ENCODE measurements around the gene CEP104. TPM values are rescaled to one million over a fixed set of nuclear protein-coding genes. Genes with fewer than 3 reads are reported as not detected.

CEP104 gene
- total and polyA plus RNA-seq, 9 of the 15 experiments (the other 6 are each of a cell fraction or from before 2014, with no cell fraction given), result 11.2 to 63.4 (median 42.6) TPM

DNA sequence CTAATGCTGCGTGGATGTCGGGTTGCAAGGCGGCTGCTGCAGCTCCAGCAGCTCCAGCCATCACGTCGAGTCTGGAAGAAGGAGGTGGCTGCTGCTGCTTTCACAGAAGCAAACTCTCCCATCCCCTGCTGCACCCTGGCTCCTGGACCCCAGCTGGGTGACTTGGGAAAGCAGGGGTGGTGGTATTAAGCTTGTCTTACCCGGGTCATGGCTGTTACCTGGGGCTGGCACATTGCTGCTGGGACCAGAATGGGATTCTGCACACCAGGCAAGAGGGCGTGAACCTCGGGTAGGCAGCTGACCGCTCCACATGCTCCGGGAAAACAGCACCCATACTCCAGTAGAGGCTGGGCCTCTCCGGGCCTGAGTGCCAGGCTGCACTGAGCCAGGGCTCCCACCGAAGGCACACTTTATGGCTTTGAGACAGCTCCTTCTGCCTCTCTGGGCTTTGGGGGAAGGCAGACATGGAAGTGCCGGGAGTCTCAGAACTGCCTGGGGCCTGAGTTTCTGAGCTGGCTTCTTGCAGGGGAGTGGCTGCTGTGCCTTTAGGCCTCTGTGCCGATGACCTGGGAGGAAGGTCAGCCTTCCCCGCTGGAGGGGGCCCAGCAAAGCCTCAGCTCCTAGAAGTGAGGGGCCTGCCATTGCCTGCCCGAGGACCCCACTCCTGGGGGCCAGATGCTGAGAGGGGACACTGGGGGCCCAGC, 83.3 kb downstream of the CEP104 start (continued):
- TF ChIP-seq, protein P1, sequence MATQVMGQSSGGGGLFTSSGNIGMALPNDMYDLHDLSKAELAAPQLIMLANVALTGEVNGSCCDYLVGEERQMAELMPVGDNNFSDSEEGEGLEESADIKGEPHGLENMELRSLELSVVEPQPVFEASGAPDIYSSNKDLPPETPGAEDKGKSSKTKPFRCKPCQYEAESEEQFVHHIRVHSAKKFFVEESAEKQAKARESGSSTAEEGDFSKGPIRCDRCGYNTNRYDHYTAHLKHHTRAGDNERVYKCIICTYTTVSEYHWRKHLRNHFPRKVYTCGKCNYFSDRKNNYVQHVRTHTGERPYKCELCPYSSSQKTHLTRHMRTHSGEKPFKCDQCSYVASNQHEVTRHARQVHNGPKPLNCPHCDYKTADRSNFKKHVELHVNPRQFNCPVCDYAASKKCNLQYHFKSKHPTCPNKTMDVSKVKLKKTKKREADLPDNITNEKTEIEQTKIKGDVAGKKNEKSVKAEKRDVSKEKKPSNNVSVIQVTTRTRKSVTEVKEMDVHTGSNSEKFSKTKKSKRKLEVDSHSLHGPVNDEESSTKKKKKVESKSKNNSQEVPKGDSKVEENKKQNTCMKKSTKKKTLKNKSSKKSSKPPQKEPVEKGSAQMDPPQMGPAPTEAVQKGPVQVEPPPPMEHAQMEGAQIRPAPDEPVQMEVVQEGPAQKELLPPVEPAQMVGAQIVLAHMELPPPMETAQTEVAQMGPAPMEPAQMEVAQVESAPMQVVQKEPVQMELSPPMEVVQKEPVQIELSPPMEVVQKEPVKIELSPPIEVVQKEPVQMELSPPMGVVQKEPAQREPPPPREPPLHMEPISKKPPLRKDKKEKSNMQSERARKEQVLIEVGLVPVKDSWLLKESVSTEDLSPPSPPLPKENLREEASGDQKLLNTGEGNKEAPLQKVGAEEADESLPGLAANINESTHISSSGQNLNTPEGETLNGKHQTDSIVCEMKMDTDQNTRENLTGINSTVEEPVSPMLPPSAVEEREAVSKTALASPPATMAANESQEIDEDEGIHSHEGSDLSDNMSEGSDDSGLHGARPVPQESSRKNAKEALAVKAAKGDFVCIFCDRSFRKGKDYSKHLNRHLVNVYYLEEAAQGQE (IDR thresholded peaks at IDR 0.05; ENCODE audit: borderline replicate concordance), result no peak
- TF ChIP-seq, protein P1 (CRISPR knock-in tag; IDR thresholded peaks at IDR 0.05; ENCODE audit: low read depth), result no peak
- TF ChIP-seq SREBF1 (IDR thresholded peaks at IDR 0.05; ENCODE audit: borderline replicate concordance, low read depth, low read length), result no peak
- TF ChIP-seq ZNF551 (CRISPR knock-in tag; IDR thresholded peaks at IDR 0.05), result no peak
- TF ChIP-seq ZBTB17 (CRISPR knock-in tag; IDR thresholded peaks at IDR 0.05), result peak; percentile 3; the same call in 1 of the 2 replicates
- TF ChIP-seq ADNP (tag; IDR thresholded peaks at IDR 0.05), result no peak
- no peak for TF ChIP-seq ESRRB (CRISPR knock-in tag; IDR thresholded peaks at IDR 0.05; ENCODE audit: borderline replicate concordance)
- no peak for TF ChIP-seq ILK (tag; IDR thresholded peaks at IDR 0.05; ENCODE audit: borderline replicate concordance, low read depth)
- TF ChIP-seq ZNF696 (CRISPR knock-in tag; conservative IDR thresholded peaks at IDR 0.05), result no peak
- TF ChIP-seq, protein P2, sequence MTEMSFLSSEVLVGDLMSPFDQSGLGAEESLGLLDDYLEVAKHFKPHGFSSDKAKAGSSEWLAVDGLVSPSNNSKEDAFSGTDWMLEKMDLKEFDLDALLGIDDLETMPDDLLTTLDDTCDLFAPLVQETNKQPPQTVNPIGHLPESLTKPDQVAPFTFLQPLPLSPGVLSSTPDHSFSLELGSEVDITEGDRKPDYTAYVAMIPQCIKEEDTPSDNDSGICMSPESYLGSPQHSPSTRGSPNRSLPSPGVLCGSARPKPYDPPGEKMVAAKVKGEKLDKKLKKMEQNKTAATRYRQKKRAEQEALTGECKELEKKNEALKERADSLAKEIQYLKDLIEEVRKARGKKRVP (CRISPR knock-in tag; IDR thresholded peaks at IDR 0.05), result no peak
- no peak for TF ChIP-seq PCBP2 (IDR thresholded peaks at IDR 0.05; ENCODE audit: low read depth, low read length, poor library complexity, severe bottlenecking)
- TF ChIP-seq U2AF1 (optimal IDR thresholded peaks at IDR 0.05; ENCODE audit: low read depth, low read length), result no peak
- TF ChIP-seq ZKSCAN8 (CRISPR knock-in tag; IDR thresholded peaks at IDR 0.05), result no peak
- 0 out of 2 replicates have a peak, but pooled peaks have one; percentile 18 for TF ChIP-seq ZBTB7A (IDR thresholded peaks at IDR 0.05; ENCODE audit: borderline replicate concordance, control insufficient read depth, low read depth, low read length)
- no peak for TF ChIP-seq TRIM24 (IDR thresholded peaks at IDR 0.05)
- TF ChIP-seq, protein P3, sequence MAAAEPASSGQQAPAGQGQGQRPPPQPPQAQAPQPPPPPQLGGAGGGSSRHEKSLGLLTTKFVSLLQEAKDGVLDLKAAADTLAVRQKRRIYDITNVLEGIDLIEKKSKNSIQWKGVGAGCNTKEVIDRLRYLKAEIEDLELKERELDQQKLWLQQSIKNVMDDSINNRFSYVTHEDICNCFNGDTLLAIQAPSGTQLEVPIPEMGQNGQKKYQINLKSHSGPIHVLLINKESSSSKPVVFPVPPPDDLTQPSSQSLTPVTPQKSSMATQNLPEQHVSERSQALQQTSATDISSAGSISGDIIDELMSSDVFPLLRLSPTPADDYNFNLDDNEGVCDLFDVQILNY (CRISPR knock-in tag; IDR thresholded peaks at IDR 0.05), result no peak
- no peak for TF ChIP-seq HDAC3 (IDR thresholded peaks at IDR 0.05; ENCODE audit: borderline replicate concordance, partially characterized antibody)
- no peak for TF ChIP-seq CBX8 (IDR thresholded peaks at IDR 0.05; ENCODE audit: borderline replicate concordance, extremely low read depth, low read depth, low read length, poor library complexity, severe bottlenecking)
